ENCODE data around the gene TMEM44. TPM values are rescaled to one million over a fixed set of nuclear protein-coding genes. Genes with fewer than 3 reads are reported as not detected.
"Not testable (repeated sequence)": the region's sequence is repeated elsewhere in the genome, so short reads cannot be mapped to it uniquely, and the experiment has no call there.

The TMEM44 gene
- polyA plus RNA-seq, 6 donors from 2014 or later = 0.60 to 2.4 (median 0.94) TPM; not detected in 1

- Mint-ChIP-seq H3K36me3 (no peaks in the 10 kb centered on the region), H3K4me1 (no peaks in the 10 kb centered on the region), H3K9me3 (no peaks in the 10 kb centered on the region), H3K27ac (no peak overlapping the region), H3K4me3 (no peak overlapping the region), H3K27me3 (no peaks in the 10 kb centered on the region)
- DNase-seq = no peak
- no peak for ATAC-seq (ENCODE audit: low read depth in 2 of 2)
Measured at GRCh38 chr3:194617827-194618226, 15.4 kb downstream of the TMEM44 start.

DNA sequence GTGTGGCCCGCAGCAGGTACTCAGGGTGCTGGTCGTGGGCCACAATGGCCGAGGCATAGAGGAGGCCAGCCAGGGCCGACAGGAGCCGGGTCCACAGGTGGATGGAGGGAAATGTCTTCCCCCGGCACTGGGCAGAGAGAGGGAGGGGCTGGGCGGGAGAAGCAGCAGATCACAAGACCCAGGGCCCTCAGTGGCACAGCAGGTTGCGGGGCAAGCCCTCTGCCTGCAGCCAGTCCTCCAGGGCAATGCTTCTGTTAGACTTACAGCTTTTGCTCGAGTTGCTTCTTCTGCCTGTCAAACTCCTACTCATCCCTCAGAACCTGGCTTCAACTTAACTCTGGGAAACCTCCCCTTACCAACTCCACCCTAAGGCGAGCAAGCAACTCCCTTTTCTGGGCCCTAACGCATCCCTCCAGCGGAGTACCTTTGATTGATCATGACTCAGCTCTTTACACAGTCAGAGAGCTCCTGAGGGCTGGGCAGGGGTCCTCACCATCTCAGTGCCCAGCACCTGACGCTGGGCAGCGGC, 16.0 kb downstream of the TMEM44 start:
- H3K9me3 Mint-ChIP-seq = no peaks in the 10 kb centered on the region
- ATAC-seq (ENCODE audit: low read depth in 2 of 2) (no peak), DNase-seq (no peak)
- H3K4me1 Mint-ChIP-seq = no peaks in the 10 kb centered on the region
- no peaks in the 10 kb centered on the region for H3K27me3 Mint-ChIP-seq
- H3K36me3 Mint-ChIP-seq = no peaks in the 10 kb centered on the region
- H3K27ac Mint-ChIP-seq = no peak overlapping the region
- H3K4me3 Mint-ChIP-seq = no peak overlapping the region

DNA sequence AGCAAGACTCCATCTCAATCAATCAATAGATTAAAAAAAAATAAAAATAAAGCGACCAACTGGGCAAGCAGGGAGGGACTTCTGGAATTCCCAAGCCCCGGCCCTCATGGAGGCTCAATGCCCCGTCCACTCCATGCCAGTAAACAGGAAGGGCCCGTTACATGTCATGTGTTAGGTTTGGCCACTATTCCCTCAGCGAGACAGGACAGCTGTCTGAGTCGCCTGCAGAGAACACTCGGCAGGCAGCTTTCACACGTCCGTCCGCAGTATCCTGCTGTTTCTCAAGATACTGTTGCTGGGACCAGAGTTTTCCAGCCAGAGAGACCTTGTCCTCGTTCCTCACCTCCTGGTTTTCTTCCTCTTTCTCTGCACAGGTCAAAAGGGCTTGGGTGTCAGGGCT, 18.0 kb downstream of the TMEM44 start:
- H3K4me3 Mint-ChIP-seq = no peak overlapping the region
- ATAC-seq (ENCODE audit: low read depth in 2 of 2) (no peak), DNase-seq (no peak)
- H3K27me3 Mint-ChIP-seq = no peaks in the 10 kb centered on the region
- no peaks in the 10 kb centered on the region for H3K4me1 Mint-ChIP-seq
- H3K9me3 Mint-ChIP-seq = peaks cover 0 to 1% (median 0%) of the 10 kb centered on the region in 7 donors
- no peak overlapping the region for H3K27ac Mint-ChIP-seq
- H3K36me3 Mint-ChIP-seq = no peaks in the 10 kb centered on the region

- H3K4me3 Mint-ChIP-seq = peak overlapping the region in 2 of 8 donors; percentile 10 to 48
- peaks cover 0 to 1% (median 0%) of the 10 kb centered on the region in 7 donors for H3K9me3 Mint-ChIP-seq
- H3K27ac Mint-ChIP-seq = no peak overlapping the region
- no peaks in the 10 kb centered on the region for H3K27me3 Mint-ChIP-seq
- no peaks in the 10 kb centered on the region for H3K4me1 Mint-ChIP-seq
- H3K36me3 Mint-ChIP-seq = no peaks in the 10 kb centered on the region
- no peak for ATAC-seq (ENCODE audit: low read depth in 2 of 2)
- no peak for DNase-seq
Measured at GRCh38 chr3:194612221-194612620, 21.0 kb downstream of the TMEM44 start.

DNA sequence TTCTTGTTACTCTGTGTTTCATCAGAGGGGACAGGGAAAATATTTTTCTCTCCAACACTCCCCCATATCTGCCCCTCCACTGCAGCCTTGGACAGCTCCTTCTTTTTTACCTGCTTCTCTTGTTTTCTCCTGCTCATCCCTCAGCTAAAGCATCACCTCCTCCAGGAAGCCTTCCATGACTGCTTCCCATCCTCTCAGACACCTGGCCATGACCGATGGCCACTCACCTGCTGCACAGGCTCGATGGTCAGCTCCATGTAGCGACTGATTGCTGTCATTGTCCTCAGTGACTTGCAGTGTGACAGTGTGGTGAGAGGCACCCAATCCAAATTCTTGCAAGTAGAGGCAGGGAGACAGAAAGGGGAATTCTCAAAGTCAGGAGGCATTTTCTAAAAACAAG, 22.5 kb downstream of the TMEM44 start:
- H3K27me3 Mint-ChIP-seq = no peaks in the 10 kb centered on the region
- H3K27ac Mint-ChIP-seq = no peak overlapping the region
- no peaks in the 10 kb centered on the region for H3K36me3 Mint-ChIP-seq
- ATAC-seq (ENCODE audit: low read depth in 2 of 2) = no peak
- no peak for DNase-seq
- no peaks in the 10 kb centered on the region for H3K4me1 Mint-ChIP-seq
- peaks cover 0 to 1% (median 0%) of the 10 kb centered on the region in 7 donors for H3K9me3 Mint-ChIP-seq
- H3K4me3 Mint-ChIP-seq = no peak overlapping the region

DNA sequence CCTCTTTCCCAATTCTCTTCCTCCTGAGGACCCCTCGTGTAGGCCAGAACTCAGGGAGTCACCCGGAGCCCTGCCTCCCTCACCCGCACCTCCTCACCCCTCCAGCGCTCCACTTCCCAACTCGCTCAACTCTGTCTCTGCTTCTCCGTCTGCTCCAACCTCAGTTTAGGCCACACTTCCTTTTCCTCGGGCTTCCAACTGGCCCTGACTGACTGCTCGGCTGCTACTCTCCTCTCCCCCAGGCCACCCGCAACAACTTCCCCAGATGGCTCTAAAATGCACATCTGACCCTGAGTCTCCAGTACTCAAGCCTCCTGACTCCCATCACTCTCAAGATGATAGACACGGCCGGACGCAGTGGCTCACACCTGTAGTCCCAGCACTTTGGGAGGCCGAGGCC, 23.6 kb downstream of the TMEM44 start:
- Mint-ChIP-seq H3K9me3 (peaks cover 0 to 1% (median 0%) of the 10 kb centered on the region in 7 donors), H3K27ac (no peak overlapping the region), H3K4me1 (no peaks in the 10 kb centered on the region), H3K4me3 (no peak overlapping the region), H3K36me3 (no peaks in the 10 kb centered on the region), H3K27me3 (no peaks in the 10 kb centered on the region)
- ATAC-seq (ENCODE audit: low read depth in 2 of 2) (no peak), DNase-seq (no peak)

DNA sequence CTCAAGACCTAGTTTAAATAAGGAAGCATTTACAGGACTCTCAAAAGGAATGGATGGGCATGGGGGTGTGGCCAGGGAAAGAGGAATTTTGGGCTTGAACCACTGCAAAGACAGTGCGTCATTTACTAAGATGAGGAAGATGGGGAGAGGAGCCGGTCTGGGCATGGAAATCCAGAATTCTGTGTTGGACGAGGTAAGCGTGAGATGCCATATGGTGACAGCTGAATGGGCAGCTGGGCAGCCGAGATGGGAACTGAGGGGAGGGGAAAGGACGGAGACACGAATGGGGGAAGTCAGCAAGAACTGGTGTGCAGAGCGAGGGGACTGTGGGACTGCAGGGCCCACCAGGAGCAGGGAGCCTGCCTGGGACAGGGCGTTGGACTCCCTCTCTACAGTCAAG, 24.2 kb downstream of the TMEM44 start:
- no peaks in the 10 kb centered on the region for H3K36me3 Mint-ChIP-seq
- ATAC-seq (ENCODE audit: low read depth in 2 of 2) (no peak), DNase-seq (no peak)
- peaks cover 0 to 1% (median 0%) of the 10 kb centered on the region in 7 donors for H3K9me3 Mint-ChIP-seq
- no peak overlapping the region for H3K27ac Mint-ChIP-seq
- no peak overlapping the region for H3K4me3 Mint-ChIP-seq
- H3K4me1 Mint-ChIP-seq = no peaks in the 10 kb centered on the region
- H3K27me3 Mint-ChIP-seq = no peaks in the 10 kb centered on the region

DNA sequence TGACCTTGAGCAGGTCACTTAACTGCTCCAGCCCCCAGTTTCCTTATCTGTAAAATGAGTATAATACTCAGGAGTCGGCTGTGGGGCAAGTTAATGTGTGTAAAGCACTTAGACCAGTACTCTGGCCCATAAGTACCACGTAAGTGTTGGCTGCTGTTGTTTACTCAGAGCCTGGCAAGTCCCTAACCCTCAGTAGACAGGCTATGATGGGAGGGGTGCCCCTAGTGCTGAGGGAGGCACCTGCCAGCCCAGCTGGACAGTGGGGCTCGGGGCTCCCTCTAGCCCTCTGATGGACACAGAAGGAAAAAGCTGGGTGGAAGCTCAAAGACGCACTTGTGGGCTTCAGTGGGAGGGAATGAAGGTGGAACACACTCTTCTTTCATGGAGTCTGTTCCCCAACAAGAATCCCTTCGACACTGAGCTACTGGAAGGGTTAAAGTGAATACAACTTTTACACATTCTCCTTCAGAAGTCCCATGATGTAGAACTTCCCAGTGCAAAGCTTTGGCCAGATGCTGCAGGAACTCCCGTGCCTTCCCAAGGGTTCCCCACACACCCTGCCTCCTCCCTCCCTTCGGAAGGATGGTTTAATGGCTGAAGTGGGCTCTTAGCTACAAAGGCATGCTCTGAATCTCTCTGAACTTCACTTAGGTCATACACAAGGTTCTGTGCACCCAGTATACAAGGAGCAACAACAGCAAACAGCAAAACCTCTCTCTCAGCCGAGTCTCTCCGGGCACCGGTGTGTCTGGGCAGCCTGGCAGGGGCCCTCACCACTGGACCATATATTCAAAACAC, 25.4 kb downstream of the TMEM44 start:
- Mint-ChIP-seq H3K27ac (no peak overlapping the region), H3K27me3 (no peaks in the 10 kb centered on the region)
- DNase-seq = no peak

DNA sequence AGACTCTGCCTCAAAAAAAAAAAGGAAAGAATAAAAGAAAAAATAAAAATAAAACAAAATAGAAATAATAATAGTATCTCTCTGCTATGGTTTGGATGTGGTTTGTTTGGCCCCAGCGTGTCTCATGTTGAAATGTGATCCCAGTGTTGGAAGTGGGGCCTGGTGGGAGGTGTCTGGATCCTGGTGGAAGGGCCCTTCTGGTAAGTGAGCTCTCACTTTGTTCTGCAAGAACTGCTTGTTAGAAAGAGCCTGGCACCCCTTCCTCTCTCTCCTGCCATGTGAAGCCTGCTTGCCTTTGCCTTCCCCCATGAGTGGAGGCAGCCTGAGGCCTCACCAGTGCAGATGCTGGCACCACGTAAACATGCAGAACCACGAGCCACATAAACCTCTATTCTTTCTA, 26.3 kb downstream of the TMEM44 start:
- Mint-ChIP-seq H3K27ac (no peak overlapping the region), H3K4me3 (no peak overlapping the region)

More for the DNA sequence above, 25.4 kb downstream of the TMEM44 start:
- Mint-ChIP-seq H3K9me3 (peaks cover 0 to 1% (median 0%) of the 10 kb centered on the region in 7 donors), H3K4me1 (no peaks in the 10 kb centered on the region), H3K4me3 (no peak overlapping the region), H3K36me3 (no peaks in the 10 kb centered on the region)
- no peak for ATAC-seq (ENCODE audit: low read depth in 2 of 2)

GRCh38 chr3:194606163-194606562, 27.1 kb downstream of the TMEM44 start:
- no peak for DNase-seq
- no peak for ATAC-seq (ENCODE audit: low read depth in 2 of 2)
- Mint-ChIP-seq H3K4me3 (no peak overlapping the region), H3K9me3 (no peaks in the 10 kb centered on the region), H3K27ac (no peak overlapping the region), H3K27me3 (no peaks in the 10 kb centered on the region), H3K4me1 (no peaks in the 10 kb centered on the region), H3K36me3 (no peaks in the 10 kb centered on the region)

More for the DNA sequence above, 26.3 kb downstream of the TMEM44 start:
- no peak for ATAC-seq (ENCODE audit: low read depth in 2 of 2)
- no peaks in the 10 kb centered on the region for H3K36me3 Mint-ChIP-seq
- H3K27me3 Mint-ChIP-seq = no peaks in the 10 kb centered on the region
- H3K9me3 Mint-ChIP-seq = no peaks in the 10 kb centered on the region
- no peak for DNase-seq
- H3K4me1 Mint-ChIP-seq = no peaks in the 10 kb centered on the region

GRCh38 chr3:194605314-194605713, 27.9 kb downstream of the TMEM44 start:
- H3K4me1 Mint-ChIP-seq; H3K9me3 Mint-ChIP-seq; H3K4me3 Mint-ChIP-seq; DNase-seq; H3K27me3 Mint-ChIP-seq; ATAC-seq (ENCODE audit: low read depth in 2 of 2); H3K36me3 Mint-ChIP-seq: not testable (repeated sequence)
- peak overlapping the region in 1 of 6 donors; percentile 1 for H3K27ac Mint-ChIP-seq

- Mint-ChIP-seq H3K4me3 (no peak overlapping the region), H3K36me3 (no peaks in the 10 kb centered on the region)
Measured at GRCh38 chr3:194604837-194605236, 28.4 kb downstream of the TMEM44 start.

GRCh38 chr3:194604126-194604525, 29.1 kb downstream of the TMEM44 start:
- Mint-ChIP-seq H3K27ac (no peak overlapping the region), H3K4me1 (no peaks in the 10 kb centered on the region), H3K36me3 (no peaks in the 10 kb centered on the region), H3K4me3 (no peak overlapping the region), H3K27me3 (no peaks in the 10 kb centered on the region), H3K9me3 (no peaks in the 10 kb centered on the region)
- ATAC-seq (ENCODE audit: low read depth in 2 of 2) = no peak
- no peak for DNase-seq

More at GRCh38 chr3:194604837-194605236, 28.4 kb downstream of the TMEM44 start:
- Mint-ChIP-seq H3K27ac (peak overlapping the region in 1 of 6 donors; percentile 1), H3K9me3 (no peaks in the 10 kb centered on the region), H3K4me1 (no peaks in the 10 kb centered on the region), H3K27me3 (no peaks in the 10 kb centered on the region)
- ATAC-seq (ENCODE audit: low read depth in 2 of 2) (no peak), DNase-seq (no peak)

- no peak overlapping the region for H3K27ac Mint-ChIP-seq
- H3K9me3 Mint-ChIP-seq = no peaks in the 10 kb centered on the region
- H3K36me3 Mint-ChIP-seq = no peaks in the 10 kb centered on the region
- DNase-seq = no peak
- H3K4me3 Mint-ChIP-seq = no peak overlapping the region
- no peak for ATAC-seq (ENCODE audit: low read depth in 2 of 2)
- no peaks in the 10 kb centered on the region for H3K4me1 Mint-ChIP-seq
- H3K27me3 Mint-ChIP-seq = no peaks in the 10 kb centered on the region
Measured at GRCh38 chr3:194602669-194603171, 30.5 kb downstream of the TMEM44 start.

All from naive B cell (primary cell).